Chondrocyte (in vitro differentiated cells): ENCODE results near the gene MC1R. TPM values are rescaled to one million over a fixed set of nuclear protein-coding genes. Genes with fewer than 3 reads are reported as not detected.

ENCODE experiments used
- DNase-seq: peaks from one replicate; pipeline ENCODE4 v3.0.0; 2021; ENCODE audit warnings: mixed read lengths, low spot score
- H3K27ac Mint-ChIP-seq: one replicate; pipeline ENCODE4 v1.8.0; 2021; ENCODE audit warnings: mild to moderate bottlenecking, moderate library complexity, mixed read lengths; ENCODE audit not compliant: unreplicated experiment
- H3K27me3 Mint-ChIP-seq: 2 replicates; pipeline ENCODE4 v1.8.0; 2021; ENCODE audit warnings: low read depth, mixed read lengths
- H3K36me3 Mint-ChIP-seq: 2 replicates; pipeline ENCODE4 v1.8.0; 2021; ENCODE audit warnings: low read depth, mixed read lengths
- H3K4me1 Mint-ChIP-seq: 2 replicates; pipeline ENCODE4 v1.8.0; 2021; ENCODE audit warnings: low read depth, mild to moderate bottlenecking, mixed read lengths
- H3K4me3 Mint-ChIP-seq: one replicate; pipeline ENCODE4 v1.8.0; 2021; ENCODE audit warnings: mild to moderate bottlenecking, moderate library complexity, mixed read lengths; ENCODE audit not compliant: unreplicated experiment
- H3K9me3 Mint-ChIP-seq: 2 replicates; pipeline ENCODE4 v1.8.0; 2021; ENCODE audit warnings: low read depth, mixed read lengths
- CTCF ChIP-seq: fragments of 200-600 bp; sonication (generic); IDR thresholded peaks from 2 replicates; pipeline ENCODE4 v1.5.0; 2021; ENCODE audit warnings: antibody characterized with exemption, mild to moderate bottlenecking, moderate library complexity
- total RNA-seq: library from RNA; stranded (reverse); gene quantifications from 3 replicates; pipeline ENCODE4 v1.2.1, GENCODE V29; 2021

MC1R gene
- total RNA-seq, 1 donor from 2014 or later, result 4.2 TPM

GRCh38 chr16:89957216-89957785 lies 38.6 kb downstream of the MC1R start:
- Mint-ChIP-seq H3K4me1 (no peaks in the 10 kb centered on the region), H3K4me3 (no peak overlapping the region)

GRCh38 chr16:89958068-89958467 lies 39.4 kb downstream of the MC1R start:
- no peak for DNase-seq
- H3K9me3 Mint-ChIP-seq, result no peaks in the 10 kb centered on the region
- no peaks in the 10 kb centered on the region for H3K27me3 Mint-ChIP-seq
- no peaks in the 10 kb centered on the region for H3K4me1 Mint-ChIP-seq
- peaks cover 30% of the 10 kb centered on the region for H3K36me3 Mint-ChIP-seq
- TF ChIP-seq CTCF, result no peak
- no peak overlapping the region for H3K4me3 Mint-ChIP-seq
- H3K27ac Mint-ChIP-seq, result no peak overlapping the region

More at GRCh38 chr16:89957216-89957785, 38.6 kb downstream of the MC1R start:
- Mint-ChIP-seq H3K9me3 (no peaks in the 10 kb centered on the region), H3K36me3 (peaks cover 30% of the 10 kb centered on the region), H3K27me3 (no peaks in the 10 kb centered on the region), H3K27ac (no peak overlapping the region)
- no peak for DNase-seq
- no peak for TF ChIP-seq CTCF

GRCh38 chr16:89958596-89958995 lies 39.9 kb downstream of the MC1R start:
- Mint-ChIP-seq H3K36me3 (peaks cover 30% of the 10 kb centered on the region), H3K9me3 (no peaks in the 10 kb centered on the region), H3K4me1 (no peaks in the 10 kb centered on the region), H3K27ac (no peak overlapping the region), H3K27me3 (no peaks in the 10 kb centered on the region), H3K4me3 (no peak overlapping the region)
- no peak for DNase-seq
- no peak for TF ChIP-seq CTCF

- H3K36me3 Mint-ChIP-seq, result peaks cover 29% of the 10 kb centered on the region
- H3K4me3 Mint-ChIP-seq, result no peak overlapping the region
- TF ChIP-seq CTCF, result no peak
- no peak for DNase-seq
- H3K9me3 Mint-ChIP-seq, result no peaks in the 10 kb centered on the region
- H3K27me3 Mint-ChIP-seq, result no peaks in the 10 kb centered on the region
- H3K4me1 Mint-ChIP-seq, result no peaks in the 10 kb centered on the region
- H3K27ac Mint-ChIP-seq, result no peak overlapping the region
Observed at GRCh38 chr16:89960966-89961365, 42.3 kb downstream of the MC1R start.

- H3K27ac Mint-ChIP-seq, result no peak overlapping the region
- no peak for DNase-seq
- H3K4me3 Mint-ChIP-seq, result no peak overlapping the region
- H3K27me3 Mint-ChIP-seq, result no peaks in the 10 kb centered on the region
- no peaks in the 10 kb centered on the region for H3K4me1 Mint-ChIP-seq
- H3K9me3 Mint-ChIP-seq, result no peaks in the 10 kb centered on the region
- TF ChIP-seq CTCF, result no peak
- H3K36me3 Mint-ChIP-seq, result peaks cover 27% of the 10 kb centered on the region
Observed at GRCh38 chr16:89961920-89962319, 43.3 kb downstream of the MC1R start.
